ENCODE results near the gene COMMD10. TPM values are rescaled to one million over a fixed set of nuclear protein-coding genes. Genes with fewer than 3 reads are reported as not detected.

COMMD10 gene
- 22.6 and 22.7 TPM in 2 replicates for total RNA-seq

GRCh38 chr5:116084871-116085715, at the start of gene COMMD10:
Gene COMMD10, plus strand, starts transcription at chr5:116085025.

Other genes with a start within 250 kb of the COMMD10 start
- gene ATG12, start 243.5 kb upstream of the COMMD10 start, total RNA-seq: 59.3 and 68.6 TPM in 2 replicates
- 173 and 517 TPM in 2 replicates for gene AP3S1, start 243.1 kb upstream of the COMMD10 start, total RNA-seq
- 0.16 TPM in 1 of 2 replicates, not detected in the other for gene LVRN, start 122.5 kb upstream of the COMMD10 start, total RNA-seq
- gene ARL14EPL, start 52.6 kb upstream of the COMMD10 start, total RNA-seq: not detected in 2 replicates

All from cardiac atrium fibroblast (primary cell).